K562 (cell line): ENCODE measurements around the gene LYPD3. TPM values are rescaled to one million over a fixed set of nuclear protein-coding genes. Genes with fewer than 3 reads are reported as not detected.

Experiments
- ATAC-seq: fragments of 200-7000 bp; cut with Tn5 transposase; 3 replicates; pipeline ENCODE4 v1.9.1; 2020; ENCODE audit warnings: moderate library complexity
- BruUV-seq: library from RNA; stranded (reverse); fragments of 400-500 nt; replicated peaks from 2 replicates; lab custom pipeline; 2021; lab: Mats Ljungman, UMichigan
- CTCF ChIA-PET: fragments of 300-600 bp; formaldehyde crosslinking; extraction: SDS; loops from one replicate; lab custom pipeline; 2021; ENCODE audit warnings: low intra/inter-chr PET ratio; lab: Yijun Ruan, JAX
- POLR2A ChIA-PET: fragments of 300-600, 350-650 bp; sonication (Branson Sonifier 250); formaldehyde crosslinking; extraction: SDS; loops from one replicate; lab custom pipeline; 2021; ENCODE audit warnings: antibody characterized with exemption, inconsistent platforms; lab: Yijun Ruan, JAX
- DNase-seq, 4 experiments: peaks; one replicate each; pipeline versions ENCODE4 v3.0.0 to v3.0.0-alpha.2; 2011 to 2018; ENCODE audit warnings: low spot score in 3 of 4, mixed read lengths in 3 of 4; ENCODE audit errors: extremely low read depth in 1 of 4
- FAIRE-seq: peaks from 2 replicates; lab custom pipeline; 2011; peaks lifted over from hg19 to GRCh38; lab: Jason Lieb, UNC
- H2AFZ ChIP-seq: 2 replicates; pipeline ENCODE4 v1.6.0; 2011; ENCODE audit warnings: low read depth, low read length, control low read depth, inconsistent platforms
- H3K27ac ChIP-seq: fragments of 200-600 bp; 3 replicates; pipeline ENCODE4 v1.8.0; 2011; ENCODE audit warnings: low read depth, mild to moderate bottlenecking, control low read depth, inconsistent platforms, low read length, moderate library complexity, mixed read lengths; ENCODE audit errors: extremely low read depth
- H3K27me3 ChIP-seq, 2 experiments: fragments of 300-600 bp in 1 of 2; 2 replicates in 1 of 2; 3 replicates in 1 of 2; pipeline versions ENCODE4 v1.6.0 to v1.8.0; 2011; ENCODE audit warnings: inconsistent platforms in 2 of 2, low read length in 2 of 2, mild to moderate bottlenecking in 1 of 2, mixed read lengths in 1 of 2, moderate library complexity in 1 of 2; ENCODE audit not compliant: control insufficient read depth in 2 of 2, insufficient read depth in 2 of 2
- H3K36me3 ChIP-seq: fragments of 300-600 bp; 3 replicates; pipeline ENCODE4 v1.8.0; 2011; ENCODE audit warnings: mild to moderate bottlenecking, low read length, inconsistent platforms; ENCODE audit not compliant: control insufficient read depth, insufficient read depth
- H3K4me1 ChIP-seq, 2 experiments: fragments of 200-600 bp in 1 of 2; replicated peaks in 1 of 2; 2 replicates in 1 of 2; 3 replicates in 1 of 2; pipeline versions ENCODE4 v1.5.1 to v1.8.0; 2011; ENCODE audit warnings: inconsistent platforms in 2 of 2, low read length in 2 of 2, mild to moderate bottlenecking in 1 of 2, mixed read lengths in 1 of 2, moderate library complexity in 1 of 2; ENCODE audit not compliant: control insufficient read depth in 2 of 2, insufficient read depth in 2 of 2
- H3K4me2 ChIP-seq: 2 replicates; pipeline ENCODE4 v1.6.1; 2011; ENCODE audit warnings: low read length, control low read depth, inconsistent platforms, mixed read lengths; ENCODE audit not compliant: insufficient read depth
- H3K4me3 ChIP-seq: fragments of 200-600 bp; sonication (generic), shearing (Covaris generic); 2 replicates; pipeline ENCODE4 v1.5.1; 2016; ENCODE audit warnings: control low read depth, inconsistent platforms
- H3K79me2 ChIP-seq: fragments of 200-600 bp; 3 replicates; pipeline ENCODE4 v1.8.0; 2011; ENCODE audit warnings: low read length, inconsistent platforms; ENCODE audit not compliant: control insufficient read depth, insufficient read depth
- H3K9ac ChIP-seq, 2 experiments: 2 replicates each; pipeline versions ENCODE4 v1.6.0 to v1.6.1; 2011; ENCODE audit warnings: low read depth in 2 of 2, low read length in 2 of 2, control low read depth in 1 of 2, inconsistent platforms in 1 of 2, mild to moderate bottlenecking in 1 of 2, mixed read lengths in 1 of 2; ENCODE audit not compliant: insufficient read depth in 1 of 2
- H3K9me1 ChIP-seq: one replicate; pipeline ENCODE4 v1.6.0; 2011; ENCODE audit warnings: inconsistent platforms, mild to moderate bottlenecking, low read length, moderate library complexity; ENCODE audit not compliant: control insufficient read depth, insufficient read depth
- H3K9me3 ChIP-seq: replicated peaks from 2 replicates; pipeline ENCODE4 v1.5.1; 2011; ENCODE audit warnings: low read depth, low read length, inconsistent platforms; ENCODE audit not compliant: control insufficient read depth, insufficient read depth
- H4K20me1 ChIP-seq: replicated peaks from 2 replicates; pipeline ENCODE4 v1.6.1; 2011; ENCODE audit warnings: low read length, inconsistent platforms, mixed read lengths; ENCODE audit not compliant: control insufficient read depth, insufficient read depth
- CREBBP ChIP-seq: IDR thresholded peaks from one replicate; pipeline ENCODE4 v1.6.1; 2012; ENCODE audit warnings: low read depth, mild to moderate bottlenecking, control low read depth, inconsistent platforms, low read length
- CXXC5 ChIP-seq: fragments of 250-450 bp; sonication (Bioruptor Pico); IDR thresholded peaks from 2 replicates; pipeline ENCODE4 v1.8.0; 2022; ENCODE audit warnings: inconsistent platforms, mild to moderate bottlenecking, moderate library complexity
- RNF219 ChIP-seq: fragments of 250-450 bp; sonication (Bioruptor Pico); IDR thresholded peaks from 2 replicates; pipeline ENCODE4 v1.5.0; 2022; ENCODE audit warnings: mild to moderate bottlenecking
- THRB ChIP-seq: fragments of 450-650 bp; formaldehyde crosslinking; conservative IDR thresholded peaks from 2 replicates; pipeline ENCODE4 v1.4.0; 2022; ENCODE audit warnings: mild to moderate bottlenecking, missing genetic modification characterization
- ZNF436 ChIP-seq: fragments of 250-450, 450-650 bp; sonication (Bioruptor Pico); formaldehyde crosslinking; IDR thresholded peaks from 2 replicates; pipeline ENCODE4 v1.7.0; 2020; ENCODE audit warnings: mild to moderate bottlenecking
- WGBS: fragments of 100-300 bp; shearing (Covaris generic); methylation state at CpG from one replicate; pipeline ENCODE4 v1.1.6; 2016; ENCODE audit warnings: low coverage, mixed read lengths; ENCODE audit not compliant: insufficient coverage; ENCODE audit errors: missing lambda C conversion rate; 5-methylcytosine and 5-hydroxymethylcytosine counted together
- in situ Hi-C: fragments of 300-500 bp; cut with MboI; formaldehyde crosslinking; loops from 4 replicates; pipeline ENCODE4 v1.15.0; 2018; ENCODE audit warnings: inconsistent platforms, mixed read lengths
- intact Hi-C: fragments of 100-400 bp; cut with micrococcal nuclease; formaldehyde crosslinking; loops from 2 replicates; pipeline ENCODE4 v1.14.2; 2022
- polyA plus RNA-seq, 8 experiments: library from polyadenylated mRNA; depleted of rRNA in 4 of 8; stranded (reverse) in 5 of 8; unstranded in 3 of 8; fragments of >200 nt; fragmentation: Nextera tagmentation in 2 of 8; fragmentation: Illumina TruSeq in 1 of 8; extraction: Ambion mirVana in 2 of 8; extraction: Trizol in 1 of 8; gene quantifications; 2 replicates each; pipeline versions ENCODE4 v1.2.1 to v1.2.3, GENCODE V29; 2011 to 2014; ENCODE audit warnings: inconsistent platforms in 1 of 8, missing spikeins in 1 of 8
- total RNA-seq, 7 experiments: library from RNA; depleted of rRNA in 6 of 7; stranded (reverse); fragments of >200 nt in 6 of 7; fragmentation: Illumina TruSeq in 2 of 7; extraction: Trizol in 2 of 7; gene quantifications; 2 replicates each; pipeline versions ENCODE4 v1.2.1 to v1.2.3, GENCODE V29; 2011 to 2021; ENCODE audit warnings: low replicate concordance in 1 of 7

LYPD3 gene
- total and polyA plus RNA-seq, 9 of the 15 experiments (the other 6 are each of a cell fraction or from before 2014, with no cell fraction given) = 0.04 to 0.33 (median 0.20) TPM; not detected in 1

GRCh38 chr19:43481701-43482100, 16.3 kb upstream of the LYPD3 start:
- no peak overlapping the region for H3K27ac ChIP-seq
- H3K36me3 ChIP-seq = no peaks in the 10 kb centered on the region
- DNase-seq = no peak
- H3K79me2 ChIP-seq = no peaks in the 10 kb centered on the region
- BruUV-seq = no TSS peak
- H3K9me1 ChIP-seq = no peaks in the 10 kb centered on the region
- no peak for ATAC-seq
- peak overlapping the region in 1 of 2 experiments; percentile 14; a peak in 1 of 4 replicates for H3K9ac ChIP-seq
- TF ChIP-seq CREBBP (no peak), RNF219 (no peak), ZNF436 (CRISPR knock-in tag) (no peak), THRB (CRISPR knock-in tag) (no peak), CXXC5 (no peak)
- no peak overlapping the region for H2AFZ ChIP-seq
- no peak overlapping the region for H3K4me3 ChIP-seq
- no peaks in the 10 kb centered on the region for H4K20me1 ChIP-seq
- H3K27me3 ChIP-seq = no peaks in the 10 kb centered on the region
- H3K4me2 ChIP-seq = no peak overlapping the region
- in situ Hi-C loops (no loop called here), intact Hi-C loops (no loop called here)
- no peak for FAIRE-seq
- H3K9me3 ChIP-seq = no peaks in the 10 kb centered on the region
- peaks cover 3% of the 10 kb centered on the region in 2 experiments; a peak in 2 of 5 replicates for H3K4me1 ChIP-seq
- POLR2A ChIA-PET = no interaction called here
- CTCF ChIA-PET = no interaction called here
- 33% methylated on average over 6 of the region's 6 CpGs for WGBS
